NCI-H1436 treated with DMSO at 0.1 percent for 48 hours (cell line): ENCODE results near the gene CTRB1.
"Not testable (repeated sequence)": the region's sequence is repeated elsewhere in the genome, so short reads cannot be mapped to it uniquely, and the experiment has no call there.

Source experiments
- DNase-seq: peaks from one replicate; lab custom pipeline; 2025; lab: John Stamatoyannopoulos, UW

CTRB1 gene

GRCh38 chr16:75241955-75242354 lies 23.2 kb downstream of the CTRB1 start:
- DNase-seq, result no peak

GRCh38 chr16:75242436-75243078 lies 23.8 kb downstream of the CTRB1 start:
- DNase-seq, result not testable (repeated sequence)

GRCh38 chr16:75243667-75244224 lies 25.0 kb downstream of the CTRB1 start:
- DNase-seq, result no peak

- no peak for DNase-seq
Measured at GRCh38 chr16:75244225-75244809, 25.5 kb downstream of the CTRB1 start.

GRCh38 chr16:75244844-75245758 lies 26.3 kb downstream of the CTRB1 start:
- DNase-seq, result no peak

- DNase-seq, result no peak
Measured at GRCh38 chr16:75246504-75247205, 27.9 kb downstream of the CTRB1 start.

- DNase-seq, result no peak
Measured at GRCh38 chr16:75247249-75247648, 28.5 kb downstream of the CTRB1 start.

- no peak for DNase-seq
Measured at GRCh38 chr16:75248142-75248535, 29.4 kb downstream of the CTRB1 start.

- no peak for DNase-seq
Measured at GRCh38 chr16:75248536-75249380, 30.0 kb downstream of the CTRB1 start.

GRCh38 chr16:75249441-75249840 lies 30.7 kb downstream of the CTRB1 start:
- no peak for DNase-seq

- no peak for DNase-seq
Measured at GRCh38 chr16:75250089-75250808, 31.5 kb downstream of the CTRB1 start.

GRCh38 chr16:75250809-75251279 lies 32.1 kb downstream of the CTRB1 start:
- DNase-seq, result no peak

- no peak for DNase-seq
Measured at GRCh38 chr16:75251280-75252048, 32.7 kb downstream of the CTRB1 start, which contains the start of gene BCAR1. Gene BCAR1, minus strand, starts transcription at chr16:75251624. Its CDS starts 142 bp downstream, at chr16:75251482.

GRCh38 chr16:75252049-75252864 lies 33.5 kb downstream of the CTRB1 start:
- no peak for DNase-seq

GRCh38 chr16:75252946-75253911 lies 34.4 kb downstream of the CTRB1 start:
- no peak for DNase-seq

- DNase-seq, result no peak
Measured at GRCh38 chr16:75254359-75254837, 35.6 kb downstream of the CTRB1 start.

- no peak for DNase-seq
Measured at GRCh38 chr16:75256059-75256571, 37.3 kb downstream of the CTRB1 start.
